Glutamatergic neuron (in vitro differentiated cells): Measurements from ENCODE around the gene CAMK2B. TPM values are rescaled to one million over a fixed set of nuclear protein-coding genes. Genes with fewer than 3 reads are reported as not detected.
A peak's percentile ranks its signal among the peaks of the same experiment; 100 is the strongest.

Experiments used
- DNase-seq: peaks from one replicate; pipeline ENCODE4 v3.0.0; 2022
- H3K27ac Mint-ChIP-seq: one replicate; pipeline ENCODE4 v1.8.0; 2020; ENCODE audit warnings: mild to moderate bottlenecking, mixed read lengths, inconsistent platforms; ENCODE audit not compliant: unreplicated experiment
- H3K27me3 Mint-ChIP-seq: one replicate; pipeline ENCODE4 v1.8.0; 2020; ENCODE audit warnings: mild to moderate bottlenecking, moderate library complexity, mixed read lengths, inconsistent platforms; ENCODE audit not compliant: unreplicated experiment
- H3K36me3 Mint-ChIP-seq: one replicate; pipeline ENCODE4 v1.8.0; 2020; ENCODE audit warnings: mild to moderate bottlenecking, mixed read lengths, inconsistent platforms; ENCODE audit not compliant: unreplicated experiment
- H3K4me1 Mint-ChIP-seq: one replicate; pipeline ENCODE4 v1.8.0; 2020; ENCODE audit warnings: mild to moderate bottlenecking, low read depth, mixed read lengths, inconsistent platforms; ENCODE audit not compliant: unreplicated experiment
- H3K4me3 Mint-ChIP-seq: one replicate; pipeline ENCODE4 v1.8.0; 2020; ENCODE audit warnings: mild to moderate bottlenecking, mixed read lengths, inconsistent platforms; ENCODE audit not compliant: unreplicated experiment
- H3K9me3 Mint-ChIP-seq: one replicate; pipeline ENCODE4 v1.8.0; 2020; ENCODE audit warnings: mild to moderate bottlenecking, moderate library complexity, mixed read lengths, inconsistent platforms; ENCODE audit not compliant: unreplicated experiment
- total RNA-seq: library from RNA; stranded (reverse); fragmentation: NEBNext Ultra II Directional; extraction: Animal tissue kit (Norgen Biotek cat#: 25700); gene quantifications from one replicate; pipeline ENCODE4 v1.2.1, GENCODE V29; 2021; ENCODE audit not compliant: unreplicated experiment
- TF ChIP-seq, protein P1 (sequence below): fragments of 200-600 bp; sonication (generic); IDR thresholded peaks from one replicate; pipeline ENCODE4 v1.5.0; 2021; ENCODE audit not compliant: partially characterized antibody, unreplicated experiment

Gene CAMK2B
- total RNA-seq, 1 donor from 2014 or later: 55.1 TPM

- H3K27ac Mint-ChIP-seq: peak overlapping the region; percentile 35
- peak overlapping the region; percentile 30 for H3K4me3 Mint-ChIP-seq
- H3K4me1 Mint-ChIP-seq: peaks cover 21% of the 10 kb centered on the region
- H3K9me3 Mint-ChIP-seq: peaks cover 8% of the 10 kb centered on the region
- peaks cover 8% of the 10 kb centered on the region for H3K27me3 Mint-ChIP-seq
- no peaks in the 10 kb centered on the region for H3K36me3 Mint-ChIP-seq
- TF ChIP-seq, protein P1, sequence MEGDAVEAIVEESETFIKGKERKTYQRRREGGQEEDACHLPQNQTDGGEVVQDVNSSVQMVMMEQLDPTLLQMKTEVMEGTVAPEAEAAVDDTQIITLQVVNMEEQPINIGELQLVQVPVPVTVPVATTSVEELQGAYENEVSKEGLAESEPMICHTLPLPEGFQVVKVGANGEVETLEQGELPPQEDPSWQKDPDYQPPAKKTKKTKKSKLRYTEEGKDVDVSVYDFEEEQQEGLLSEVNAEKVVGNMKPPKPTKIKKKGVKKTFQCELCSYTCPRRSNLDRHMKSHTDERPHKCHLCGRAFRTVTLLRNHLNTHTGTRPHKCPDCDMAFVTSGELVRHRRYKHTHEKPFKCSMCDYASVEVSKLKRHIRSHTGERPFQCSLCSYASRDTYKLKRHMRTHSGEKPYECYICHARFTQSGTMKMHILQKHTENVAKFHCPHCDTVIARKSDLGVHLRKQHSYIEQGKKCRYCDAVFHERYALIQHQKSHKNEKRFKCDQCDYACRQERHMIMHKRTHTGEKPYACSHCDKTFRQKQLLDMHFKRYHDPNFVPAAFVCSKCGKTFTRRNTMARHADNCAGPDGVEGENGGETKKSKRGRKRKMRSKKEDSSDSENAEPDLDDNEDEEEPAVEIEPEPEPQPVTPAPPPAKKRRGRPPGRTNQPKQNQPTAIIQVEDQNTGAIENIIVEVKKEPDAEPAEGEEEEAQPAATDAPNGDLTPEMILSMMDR: no peak
- peak; percentile 39 for DNase-seq
These were observed 101.9 kb downstream of the CAMK2B start for GRCh38 chr7:44223362-44224079.

DNA sequence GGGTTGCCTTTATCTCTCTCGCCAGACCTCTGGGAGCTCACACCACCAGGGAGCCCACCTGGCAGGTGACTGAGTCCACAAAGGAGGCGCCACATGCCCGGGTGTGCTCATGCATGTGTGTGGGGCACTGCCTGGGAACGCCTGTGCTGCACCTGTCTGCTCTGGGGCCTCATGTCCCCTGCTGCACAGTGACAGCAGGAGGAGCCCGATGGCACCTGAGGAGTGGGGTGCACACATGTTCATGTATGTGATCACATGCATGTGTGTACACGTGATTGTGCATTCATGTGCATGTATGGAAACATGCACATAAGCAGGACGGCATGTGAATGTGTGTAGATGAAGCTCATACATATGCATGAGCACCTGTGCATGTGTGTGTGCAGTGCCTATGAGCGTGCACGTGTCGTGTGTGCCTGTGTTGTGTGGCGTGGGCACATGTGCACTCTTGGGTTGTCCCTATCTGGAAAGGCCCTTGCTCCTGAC, 102.6 kb downstream of the CAMK2B start:
- Mint-ChIP-seq H3K36me3 (no peaks in the 10 kb centered on the region), H3K27me3 (peaks cover 8% of the 10 kb centered on the region), H3K4me1 (peaks cover 25% of the 10 kb centered on the region), H3K27ac (no peak overlapping the region), H3K9me3 (peaks cover 13% of the 10 kb centered on the region), H3K4me3 (no peak overlapping the region)
- TF ChIP-seq, protein P1: no peak
- DNase-seq: no peak

GRCh38 chr7:44222074-44222473, 103.3 kb downstream of the CAMK2B start:
- H3K4me3 Mint-ChIP-seq: no peak overlapping the region
- DNase-seq: peak; percentile 27
- peaks cover 26% of the 10 kb centered on the region for H3K4me1 Mint-ChIP-seq
- H3K9me3 Mint-ChIP-seq: peaks cover 13% of the 10 kb centered on the region
- H3K27ac Mint-ChIP-seq: peak overlapping the region; percentile 56
- peaks cover 8% of the 10 kb centered on the region for H3K27me3 Mint-ChIP-seq
- TF ChIP-seq, protein P1: no peak
- no peaks in the 10 kb centered on the region for H3K36me3 Mint-ChIP-seq

DNA sequence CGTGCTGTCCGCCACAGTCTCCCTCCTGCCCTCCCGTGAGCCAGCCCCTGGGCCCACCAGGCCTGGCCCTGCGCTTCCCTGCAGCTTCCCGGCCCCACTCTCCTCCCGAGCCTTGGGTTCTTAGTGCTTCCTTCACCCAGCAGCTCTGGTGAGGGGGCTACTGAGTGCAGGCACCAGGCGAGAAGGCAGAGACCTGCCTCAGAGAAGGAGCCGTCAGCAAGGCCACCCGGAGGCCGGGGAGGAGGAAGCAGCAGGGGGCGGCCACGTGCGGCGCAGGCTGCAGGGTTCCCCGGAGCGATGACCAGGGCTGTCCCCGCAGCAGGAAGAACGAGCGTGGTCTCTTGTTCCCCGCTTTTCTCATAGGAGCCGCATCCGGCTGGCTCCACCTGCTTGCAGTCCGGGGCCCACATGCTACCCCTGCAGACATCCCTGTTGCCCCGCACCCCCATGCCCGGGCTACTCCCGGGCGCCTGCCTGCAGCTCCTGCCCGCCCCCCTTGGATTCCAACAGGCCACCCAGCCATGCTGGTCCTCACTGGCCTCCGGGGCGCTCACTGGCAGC, 104.1 kb downstream of the CAMK2B start:
- DNase-seq: peak; percentile 44
- H3K27ac Mint-ChIP-seq: no peak overlapping the region
- TF ChIP-seq, protein P1: no peak
- H3K9me3 Mint-ChIP-seq: peaks cover 13% of the 10 kb centered on the region
- H3K4me3 Mint-ChIP-seq: no peak overlapping the region
- no peaks in the 10 kb centered on the region for H3K36me3 Mint-ChIP-seq
- peaks cover 10% of the 10 kb centered on the region for H3K27me3 Mint-ChIP-seq
- peaks cover 34% of the 10 kb centered on the region for H3K4me1 Mint-ChIP-seq

DNA sequence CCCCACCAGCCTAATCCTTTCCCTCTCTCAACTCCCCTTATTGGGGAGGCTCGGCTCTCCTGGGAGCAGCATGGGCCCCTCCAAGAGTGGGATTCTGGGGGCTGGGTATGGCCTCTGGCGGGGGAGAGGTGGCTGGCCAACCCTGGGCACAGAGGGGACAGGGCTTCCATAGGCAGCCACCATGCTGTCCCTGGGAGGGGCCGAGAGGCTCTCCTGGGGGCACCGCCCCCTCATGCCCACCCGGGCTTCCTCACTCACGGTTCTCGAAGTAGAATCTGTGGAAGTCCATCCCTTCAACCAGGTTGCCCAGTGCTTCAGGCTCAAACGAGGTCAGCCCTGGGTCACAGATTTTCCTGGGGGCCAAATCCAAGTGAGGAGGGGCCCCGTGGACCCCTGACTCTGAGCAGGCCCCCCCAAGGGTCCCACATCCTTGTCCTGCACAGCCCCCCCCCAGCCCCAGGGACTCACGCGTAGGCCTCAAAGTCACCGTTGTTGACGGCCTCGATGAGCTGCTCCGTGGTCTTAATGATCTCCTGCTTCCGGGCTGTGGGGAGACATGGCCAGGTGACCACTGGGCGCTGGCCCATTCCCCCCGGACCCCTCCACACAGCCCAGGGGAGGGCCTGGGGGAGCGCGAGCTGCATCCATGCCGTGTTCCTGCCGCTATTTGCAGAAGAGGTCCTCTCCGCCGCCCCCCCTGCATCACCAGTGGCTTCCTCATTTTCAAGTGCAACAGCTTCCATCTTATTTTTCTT, 104.9 kb downstream of the CAMK2B start:
- TF ChIP-seq, protein P1: no peak
- Mint-ChIP-seq H3K27ac (no peak overlapping the region), H3K4me3 (no peak overlapping the region), H3K9me3 (peaks cover 12% of the 10 kb centered on the region), H3K4me1 (peaks cover 29% of the 10 kb centered on the region), H3K27me3 (peaks cover 10% of the 10 kb centered on the region), H3K36me3 (no peaks in the 10 kb centered on the region)
- peak; percentile 19 for DNase-seq
